HepG2 (cell line): ENCODE results near the gene ST7L. TPM values are rescaled to one million over a fixed set of nuclear protein-coding genes. Genes with fewer than 3 reads are reported as not detected.

ENCODE experiments used
- ATAC-seq: fragments of 200-7000 bp; cut with Tn5 transposase; 3 replicates; pipeline ENCODE4 v1.9.1; 2020; ENCODE audit warnings: mild to moderate bottlenecking, moderate library complexity
- BruUV-seq: library from RNA; stranded (reverse); fragments of 400-500 nt; replicated peaks from 2 replicates; lab custom pipeline; 2021; lab: Mats Ljungman, UMichigan
- CTCF ChIA-PET: fragments of 300-600 bp; formaldehyde crosslinking; extraction: SDS; loops from one replicate; lab custom pipeline; 2021; ENCODE audit warnings: low total read pairs, inconsistent platforms, low intra/inter-chr PET ratio; lab: Yijun Ruan, JAX
- POLR2A ChIA-PET: fragments of 350-600 bp; sonication (Branson Sonifier 250); formaldehyde crosslinking; loops from one replicate; lab custom pipeline; 2020; ENCODE audit warnings: antibody characterized with exemption, inconsistent platforms; lab: Yijun Ruan, JAX
- DNase-seq: peaks from one replicate; pipeline ENCODE4 v3.0.0-alpha.2; 2015; ENCODE audit warnings: low spot score
- FAIRE-seq: peaks from 3 replicates; lab custom pipeline; 2011; peaks lifted over from hg19 to GRCh38; lab: Jason Lieb, UNC
- H2AFZ ChIP-seq: one replicate; pipeline ENCODE4 v1.6.1; 2011; ENCODE audit warnings: low read length, inconsistent platforms
- H3K27ac ChIP-seq: fragments of 300-600 bp; 3 replicates; pipeline ENCODE4 v1.8.0; 2011; ENCODE audit warnings: mixed run types, mild to moderate bottlenecking, mixed read lengths, low read length, inconsistent platforms; ENCODE audit not compliant: insufficient read depth; ENCODE audit errors: extremely low read length
- H3K27me3 ChIP-seq, 2 experiments: fragments of 200-600 bp in 1 of 2; 2 replicates in 1 of 2; 3 replicates in 1 of 2; pipeline versions ENCODE4 v1.6.0 to v1.8.0; 2011; ENCODE audit warnings: low read length in 2 of 2, mild to moderate bottlenecking in 2 of 2, moderate library complexity in 2 of 2, inconsistent platforms in 1 of 2; ENCODE audit not compliant: insufficient read depth in 2 of 2, control insufficient read depth in 1 of 2
- H3K36me3 ChIP-seq, 2 experiments: fragments of 200-600 bp in 1 of 2; replicated peaks in 1 of 2; 2 replicates in 1 of 2; 3 replicates in 1 of 2; pipeline versions ENCODE4 v1.5.1 to v1.8.0; 2011; ENCODE audit warnings: low read length in 2 of 2, inconsistent platforms in 1 of 2; ENCODE audit not compliant: insufficient read depth in 2 of 2, control insufficient read depth in 1 of 2
- H3K4me1 ChIP-seq: 2 replicates; pipeline ENCODE4 v1.5.1; 2012; ENCODE audit warnings: low read length, inconsistent platforms; ENCODE audit not compliant: insufficient read depth
- H3K4me2 ChIP-seq: 2 replicates; pipeline ENCODE4 v1.6.0; 2011; ENCODE audit warnings: low read depth, low read length, inconsistent platforms
- H3K4me3 ChIP-seq, 3 experiments: fragments of 200-600 bp in 1 of 3; sonication (generic), shearing (Covaris generic) in 1 of 3; replicated peaks in 1 of 3; 2 replicates each; pipeline ENCODE4 v1.5.1; 2011 to 2016; ENCODE audit warnings: low read length in 3 of 3, inconsistent platforms in 2 of 3, low read depth in 2 of 3, mild to moderate bottlenecking in 2 of 3, control low read depth in 1 of 3, mixed read lengths in 1 of 3; ENCODE audit not compliant: insufficient read depth in 1 of 3
- H3K79me2 ChIP-seq: one replicate; pipeline ENCODE4 v1.6.1; 2011; ENCODE audit warnings: low read length, inconsistent platforms; ENCODE audit not compliant: insufficient read depth
- H3K9ac ChIP-seq: 2 replicates; pipeline ENCODE4 v1.6.0; 2011; ENCODE audit warnings: mild to moderate bottlenecking, low read depth, low read length, inconsistent platforms; ENCODE audit not compliant: insufficient read depth
- H3K9me3 ChIP-seq: 2 replicates; pipeline ENCODE4 v1.5.1; 2012; ENCODE audit warnings: mild to moderate bottlenecking, low read length
- H4K20me1 ChIP-seq: 2 replicates; pipeline ENCODE4 v1.6.0; 2011; ENCODE audit warnings: inconsistent platforms, mild to moderate bottlenecking, low read length, moderate library complexity; ENCODE audit not compliant: insufficient read depth
- FOSL2 ChIP-seq: sonication (generic); formaldehyde crosslinking; IDR thresholded peaks from 2 replicates; pipeline ENCODE4 v1.4.0; 2020; ENCODE audit warnings: missing genetic modification reagents
- HHEX ChIP-seq: IDR thresholded peaks from 2 replicates; pipeline ENCODE4 v1.6.1; 2016; ENCODE audit warnings: control low read depth
- KLF9 ChIP-seq: IDR thresholded peaks from 2 replicates; pipeline ENCODE4 v1.6.1; 2016; ENCODE audit warnings: low read depth
- NFE2 ChIP-seq: sonication (generic); formaldehyde crosslinking; IDR thresholded peaks from 2 replicates; pipeline ENCODE4 v1.4.0; 2020; ENCODE audit warnings: missing genetic modification reagents
- NR2F6 ChIP-seq, 2 experiments: IDR thresholded peaks; 2 replicates each; pipeline ENCODE4 v1.6.1; 2016; ENCODE audit warnings: antibody characterized with exemption in 1 of 2, mild to moderate bottlenecking in 1 of 2
- PHF8 ChIP-seq: sonication (generic); formaldehyde crosslinking; IDR thresholded peaks from 2 replicates; pipeline ENCODE4 v1.5.0; 2020; ENCODE audit warnings: missing genetic modification reagents
- RCOR2 ChIP-seq: IDR thresholded peaks from 2 replicates; pipeline ENCODE4 v1.6.1; 2016; ENCODE audit warnings: missing biosample characterization, missing genetic modification reagents
- SMAD3 ChIP-seq: sonication (generic); formaldehyde crosslinking; IDR thresholded peaks from 2 replicates; pipeline ENCODE4 v1.4.0; 2020; ENCODE audit warnings: missing genetic modification reagents
- TBX3 ChIP-seq: fragments of 450-650 bp; IDR thresholded peaks from 2 replicates; pipeline ENCODE4 v1.6.1; 2017; ENCODE audit warnings: antibody characterized with exemption, mild to moderate bottlenecking, inconsistent platforms, borderline replicate concordance
- ZFP90 ChIP-seq: sonication (generic); formaldehyde crosslinking; IDR thresholded peaks from 2 replicates; pipeline ENCODE4 v1.8.0; 2022; ENCODE audit warnings: missing genetic modification reagents, mild to moderate bottlenecking, inconsistent platforms, borderline replicate concordance
- ZNF512 ChIP-seq: sonication (generic); formaldehyde crosslinking; IDR thresholded peaks from 2 replicates; pipeline ENCODE4 v1.4.0; 2020; ENCODE audit warnings: mild to moderate bottlenecking, missing genetic modification reagents
- WGBS: methylation state at CpG from one replicate; pipeline ENCODE4 v1.1.6; 2017; ENCODE audit warnings: low lambda C conversion rate; 5-methylcytosine and 5-hydroxymethylcytosine counted together
- in situ Hi-C: cut with HindIII; loops from 2 replicates; pipeline ENCODE4 v1.10.0; 2017; ENCODE audit warnings: low pct_unique_long_range_greater_than_20kb; ENCODE audit not compliant: extremely low pct_ligation_motif_present
- intact Hi-C: fragments of 100-400 bp; cut with micrococcal nuclease; formaldehyde crosslinking; loops from one replicate; pipeline ENCODE4 v1.10.0; 2022; ENCODE audit not compliant: unreplicated experiment
- polyA plus RNA-seq, 8 experiments: library from polyadenylated mRNA; depleted of rRNA in 3 of 8; stranded (reverse) in 7 of 8; unstranded in 1 of 8; fragments of >200 nt; fragmentation: Illumina TruSeq in 4 of 8; extraction: Trizol in 4 of 8; gene quantifications; 2 replicates each; pipeline versions ENCODE4 v1.2.1 to v1.2.3, GENCODE V29; 2011 to 2016; ENCODE audit warnings: low read depth in 4 of 8, missing spikeins in 1 of 8, mixed read lengths in 1 of 8; ENCODE audit not compliant: insufficient read depth in 1 of 8
- total RNA-seq, 5 experiments: library from RNA; depleted of rRNA; stranded (reverse); fragments of >200 nt; fragmentation: Illumina TruSeq; extraction: Trizol; gene quantifications; 2 replicates each; pipeline ENCODE4 v1.2.3, GENCODE V29; 2016; ENCODE audit warnings: low read depth in 1 of 5

Gene ST7L
- total and polyA plus RNA-seq, 2 of the 13 experiments (the other 11 are each of a cell fraction or from before 2014, with no cell fraction given) = 8.6 to 19.9 TPM

GRCh38 chr1:112515311-112516009, 103.5 kb downstream of the ST7L start (continued):
- no peak for TF ChIP-seq KLF9 (CRISPR knock-in tag)
- 0 out of 2 replicates have a peak, but pooled peaks have one; percentile 31 for TF ChIP-seq HHEX (CRISPR knock-in tag)
- 0 out of 2 replicates have a peak, but pooled peaks have one; percentile 14 for TF ChIP-seq FOSL2
- TF ChIP-seq PHF8 = no peak
- TF ChIP-seq NR2F6 (IDR thresholded peaks at IDR 0.05) = peak; percentile 12; the same call in 1 of the 2 replicates
- no peak for TF ChIP-seq NR2F6 (CRISPR knock-in tag; IDR thresholded peaks at IDR 0.05)
- peak; percentile 30; the same call in 1 of the 2 replicates for TF ChIP-seq TBX3
- no peak for TF ChIP-seq ZFP90 (CRISPR knock-in tag)
- no peak for TF ChIP-seq SMAD3 (CRISPR knock-in tag)
- TF ChIP-seq ZNF512 (CRISPR knock-in tag) = no peak

GRCh38 chr1:112514901-112515300, 104.0 kb downstream of the ST7L start:
- BruUV-seq = no TSS peak
- H3K4me2 ChIP-seq = no peak overlapping the region
- H3K79me2 ChIP-seq = no peaks in the 10 kb centered on the region
- H3K36me3 ChIP-seq = no peaks in the 10 kb centered on the region
- WGBS = no CpG with 5 or more reads among the region's 12 CpGs
- in situ Hi-C loops = no loop called here
- ATAC-seq (no peak), DNase-seq (no peak)
- no peak overlapping the region for H2AFZ ChIP-seq
- H4K20me1 ChIP-seq = no peaks in the 10 kb centered on the region
- H3K4me3 ChIP-seq = no peak overlapping the region
- H3K27ac ChIP-seq = no peak overlapping the region
- ChIA-PET POLR2A (no interaction called here), CTCF (no interaction called here)
- peaks cover 8% of the 10 kb centered on the region for H3K4me1 ChIP-seq
- H3K27me3 ChIP-seq = peaks cover 0 to 32% of the 10 kb centered on the region in 2 experiments; a peak in 4 of 5 replicates
- intact Hi-C loops = no loop called here
- no peak overlapping the region for H3K9ac ChIP-seq
- TF ChIP-seq NFE2 (CRISPR knock-in tag) = no peak
- TF ChIP-seq RCOR2 (CRISPR knock-in tag) = no peak
- TF ChIP-seq, all 625 proteins: peak for 0
- H3K9me3 ChIP-seq = no peaks in the 10 kb centered on the region
- no peak for FAIRE-seq
